Adipose tissue (tissue), 3 donors: ENCODE results near the gene UMAD1. TPM values are rescaled to one million over a fixed set of nuclear protein-coding genes. Genes with fewer than 3 reads are reported as not detected.
A peak's percentile ranks its signal among the peaks of the same experiment; 100 is the strongest.

Experiments
- H3K27ac ChIP-seq: one replicate; pipeline ENCODE4 v1.5.1; 2013; ENCODE audit warnings: low read depth, low read length
- WGBS, 3 donors: extraction: QIAGEN DNeasy Blood & Tissue Kit; methylation state at CpG; one replicate each; pipeline ENCODE4 v1.1.7; 2013; 5-methylcytosine and 5-hydroxymethylcytosine counted together
- polyA plus RNA-seq, 3 donors: library from polyadenylated mRNA; stranded (reverse); fragments of 200-250 nt; gene quantifications; one replicate each; pipeline ENCODE4 v1.2.3, GENCODE V29; 2013
- donor health status: healthy with polysubstance abuse.
- donor health status: Bipolar disorder and iron deficiency.
- donor health status: healthy.

Gene UMAD1
- 10 to 100 TPM; 10.2 to 17.9 (median 10.9) TPM for polyA plus RNA-seq

DNA sequence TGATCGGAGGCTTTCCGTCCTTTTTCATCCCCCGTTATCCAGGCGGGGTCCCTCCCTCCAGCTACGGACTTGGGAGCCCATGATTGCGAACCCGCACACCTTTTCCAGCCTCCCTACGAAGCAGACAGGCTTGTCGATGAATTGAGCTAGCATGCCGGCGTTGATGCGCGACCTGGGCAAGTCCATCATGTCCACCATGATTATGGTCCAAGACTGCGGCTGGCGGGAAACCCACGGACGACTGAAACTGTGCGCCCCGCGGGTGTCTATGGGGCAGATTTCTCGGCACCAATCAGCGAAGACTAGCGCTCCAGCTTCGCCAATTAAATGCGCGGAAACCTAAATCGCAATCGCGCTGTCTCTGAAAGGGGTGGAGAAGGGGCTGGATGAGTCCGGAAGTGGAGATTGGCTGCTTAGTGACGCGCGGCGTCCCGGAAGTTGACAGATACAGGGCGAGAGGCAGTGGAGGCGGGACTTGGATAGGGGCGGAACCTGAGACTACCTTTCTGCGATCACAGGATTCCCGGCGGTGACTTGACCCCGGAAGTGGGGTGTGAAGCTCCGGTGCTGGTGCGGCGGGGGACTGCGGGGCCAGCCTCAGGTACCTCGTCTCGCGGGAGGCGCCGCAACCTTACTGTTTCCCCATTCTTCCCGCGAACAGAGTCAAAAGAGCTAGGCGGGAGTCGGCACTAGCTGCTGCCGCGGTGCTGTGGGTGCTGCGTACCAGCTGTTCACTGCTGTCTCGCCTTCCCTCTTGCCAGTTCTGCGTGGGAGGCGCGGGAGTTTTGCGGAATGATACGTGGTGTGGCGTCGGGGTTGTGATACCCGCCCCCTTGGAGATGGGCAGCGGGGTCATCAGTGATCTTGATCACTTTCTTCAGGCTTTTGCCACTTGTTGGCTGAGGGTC is at the start of gene UMAD1:
UMAD1 (plus strand) TSS at position 532 of the 908 bp plus-strand sequence. CDS start 32,620 bp downstream, outside the sequence.
- 0 to 1% (median 0%) methylated on average over 61 to 68 of the region's 68 CpGs for WGBS, 3 donors
- H3K27ac ChIP-seq: peak within 1 kb of the TSS; percentile 73

DNA sequence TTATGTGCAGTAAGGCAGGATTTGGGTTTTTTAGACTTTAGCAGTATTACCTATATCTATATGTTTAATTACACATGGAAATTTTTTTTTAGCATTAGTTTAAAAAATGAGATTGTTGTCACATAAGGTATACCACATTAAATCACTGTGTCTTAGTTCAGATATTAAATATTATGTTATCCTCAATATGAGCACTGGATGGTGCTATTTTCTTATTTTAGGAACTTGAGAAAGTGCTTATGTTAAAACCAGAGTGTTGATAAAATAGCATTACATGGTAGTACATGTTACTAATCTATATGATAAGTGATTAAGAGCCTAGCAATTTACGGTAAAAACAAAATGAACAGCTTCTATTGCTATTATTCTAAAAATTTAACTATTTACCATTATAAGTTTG is 45.1 kb upstream of the UMAD1 start:
- no peak overlapping the region for H3K27ac ChIP-seq
- WGBS, 3 donors: 70 to 89% (median 89%) methylated on average over 1 of the region's 1 CpG

DNA sequence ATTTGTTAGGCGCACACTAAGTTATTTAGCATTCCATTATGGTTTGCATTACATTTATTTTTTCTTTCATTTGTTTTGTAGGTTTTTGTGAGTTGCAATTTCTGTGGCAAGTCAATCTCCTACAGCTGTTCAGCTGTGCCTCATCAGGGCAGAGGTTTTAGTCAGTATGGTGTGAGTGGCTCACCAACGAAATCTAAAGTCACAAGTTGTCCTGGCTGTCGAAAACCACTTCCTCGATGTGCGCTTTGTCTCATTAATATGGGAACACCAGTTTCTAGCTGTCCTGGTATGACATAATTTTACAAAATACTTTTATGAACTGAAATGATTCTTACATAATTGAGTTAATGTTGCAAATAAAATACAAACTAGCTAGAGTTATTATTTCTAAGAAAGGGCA is 44.4 kb upstream of the UMAD1 start:
- no peak overlapping the region for H3K27ac ChIP-seq
- WGBS, 3 donors: 64 to 96% (median 76%) methylated on average over 5 of the region's 5 CpGs

DNA sequence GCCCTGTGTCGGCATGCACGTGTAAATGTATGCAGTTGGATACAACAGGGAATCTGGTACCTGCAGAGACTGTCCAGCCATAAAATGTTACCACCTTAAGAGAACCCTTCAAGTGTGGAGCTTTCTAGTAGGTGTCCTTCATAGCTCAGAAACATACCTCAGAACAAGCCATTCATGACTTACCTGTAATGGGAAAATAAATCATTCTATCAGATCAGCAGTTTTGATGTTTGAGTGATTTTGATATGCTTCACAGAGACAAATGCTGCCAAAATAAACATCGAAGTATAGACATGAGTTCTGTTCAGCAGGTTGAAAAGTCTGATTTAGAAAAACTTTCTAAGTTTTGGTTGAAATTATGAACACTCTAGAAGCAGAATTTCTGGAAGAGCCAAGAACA is 33.5 kb upstream of the UMAD1 start:
- H3K27ac ChIP-seq: no peak overlapping the region
- 57 to 77% (median 60%) methylated on average over 3 of the region's 3 CpGs for WGBS, 3 donors

DNA sequence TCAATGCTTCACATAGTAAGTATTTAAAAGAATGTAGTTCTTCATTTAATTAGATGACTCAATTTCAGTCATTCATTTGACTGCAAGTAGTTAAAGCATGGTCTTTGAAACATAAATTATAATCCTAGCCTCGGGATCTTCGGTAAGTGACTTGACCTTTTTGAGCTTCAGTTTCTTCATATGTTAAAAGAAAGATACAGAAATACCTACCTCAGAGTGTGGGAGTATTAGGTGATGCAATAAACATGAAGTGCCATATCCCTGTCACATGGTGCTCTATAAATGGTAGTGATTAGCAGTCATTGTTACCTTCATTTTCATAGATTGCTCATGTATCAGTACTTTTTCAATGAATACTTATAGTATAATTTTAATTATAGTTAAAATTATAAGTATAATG is 31.2 kb upstream of the UMAD1 start:
- 87 to 91% (median 89%) methylated on average over 2 of the region's 2 CpGs for WGBS, 3 donors
- H3K27ac ChIP-seq: no peak overlapping the region

DNA sequence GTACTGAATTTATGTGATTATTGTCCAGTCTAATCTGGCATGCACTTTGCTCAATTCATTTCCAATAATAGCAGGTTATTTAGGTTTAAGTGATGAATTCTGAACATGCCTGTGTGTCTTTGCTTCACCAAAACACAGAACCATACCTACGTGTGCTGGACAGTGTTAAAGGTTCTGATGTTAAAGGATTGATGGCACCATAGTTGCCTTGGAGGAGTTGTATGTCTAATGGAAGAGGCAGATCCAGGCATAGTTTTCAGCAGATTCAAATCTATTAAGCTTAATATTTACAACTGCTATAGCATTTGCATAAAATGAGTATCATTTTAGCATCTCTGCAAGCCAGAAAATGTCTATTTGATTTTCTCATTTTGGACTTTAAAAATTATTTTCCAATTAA is 28.0 kb upstream of the UMAD1 start:
- 79 to 94% (median 88%) methylated on average over 1 of the region's 1 CpG for WGBS, 3 donors

DNA sequence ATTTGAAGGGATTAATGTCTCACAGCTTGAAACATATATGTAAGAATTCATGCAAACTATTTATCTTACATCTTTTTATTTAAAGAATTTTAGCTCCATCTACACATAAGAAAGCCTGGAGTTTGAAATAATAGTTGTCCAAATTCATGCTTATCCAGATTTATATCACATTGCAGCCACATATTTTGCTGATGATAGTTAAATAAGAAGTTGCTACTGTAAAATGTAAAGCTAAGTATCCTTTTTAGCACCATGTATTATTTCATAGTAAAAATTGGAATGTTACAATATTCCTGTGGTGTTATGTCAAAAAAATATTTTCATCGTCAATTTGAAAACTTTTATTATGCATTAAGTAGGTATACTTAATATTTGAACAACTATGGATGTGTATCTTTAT is 27.3 kb upstream of the UMAD1 start:
- 95 to 96% (median 95%) methylated on average over 1 of the region's 1 CpG for WGBS, 3 donors
- H3K27ac ChIP-seq: no peak overlapping the region

More for the DNA sequence above, 28.0 kb upstream of the UMAD1 start:
- no peak overlapping the region for H3K27ac ChIP-seq

DNA sequence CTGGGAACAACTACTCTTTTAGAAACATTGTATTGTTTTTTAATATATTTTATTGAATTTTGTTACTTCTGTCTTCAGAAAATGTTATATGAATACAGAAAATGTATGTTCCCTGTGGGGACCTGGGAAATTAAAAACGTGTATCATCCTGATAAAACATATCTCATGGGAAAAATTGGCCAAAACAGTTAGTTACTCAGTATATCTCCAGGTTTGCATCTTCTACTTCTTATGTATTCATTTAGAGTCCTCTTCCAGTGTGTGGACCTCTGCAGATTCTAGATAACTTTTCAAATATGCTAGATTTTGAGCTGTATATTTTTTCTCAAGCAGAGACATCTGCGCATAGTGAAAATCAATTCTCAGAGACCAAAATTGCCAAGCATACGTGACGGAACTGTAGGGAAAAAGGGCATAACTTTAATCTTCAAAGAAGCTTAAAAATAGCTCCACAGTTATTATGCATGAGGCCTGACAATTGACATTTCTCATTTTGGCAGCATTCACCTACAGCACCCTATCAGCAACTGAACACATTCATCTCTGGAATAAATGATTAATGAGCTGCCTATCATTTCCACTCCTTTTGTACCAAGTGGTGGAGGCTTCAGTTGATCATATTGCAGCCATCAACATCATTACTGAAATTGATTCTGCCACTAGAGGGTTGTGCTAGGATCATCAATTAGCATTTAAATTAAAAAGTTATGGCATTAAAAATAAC is 26.4 kb upstream of the UMAD1 start:
- WGBS, 3 donors: 64 to 83% (median 82%) methylated on average over 4 of the region's 4 CpGs
- H3K27ac ChIP-seq: no peak overlapping the region

DNA sequence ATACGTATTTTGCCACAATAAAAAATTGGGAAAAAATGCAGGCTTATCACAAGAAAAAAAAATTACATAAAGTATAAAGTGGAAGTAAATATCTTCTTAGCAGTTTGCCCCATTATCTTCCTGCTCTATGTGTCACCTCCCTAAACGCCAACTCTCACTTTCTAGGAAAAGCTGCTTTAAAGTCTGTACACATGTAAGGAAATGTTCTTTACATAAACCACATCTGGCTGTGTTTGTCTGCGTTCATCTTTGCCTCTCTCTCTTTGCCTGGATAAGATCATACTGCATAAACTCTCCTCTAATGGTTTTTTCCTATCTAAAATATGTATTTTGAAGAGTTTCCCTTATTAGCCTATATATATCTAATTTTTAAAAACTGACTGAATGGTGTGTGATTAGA is 23.0 kb upstream of the UMAD1 start:
- no peak overlapping the region for H3K27ac ChIP-seq
- WGBS, 3 donors: 73 to 80% (median 77%) methylated on average over 3 of the region's 3 CpGs

DNA sequence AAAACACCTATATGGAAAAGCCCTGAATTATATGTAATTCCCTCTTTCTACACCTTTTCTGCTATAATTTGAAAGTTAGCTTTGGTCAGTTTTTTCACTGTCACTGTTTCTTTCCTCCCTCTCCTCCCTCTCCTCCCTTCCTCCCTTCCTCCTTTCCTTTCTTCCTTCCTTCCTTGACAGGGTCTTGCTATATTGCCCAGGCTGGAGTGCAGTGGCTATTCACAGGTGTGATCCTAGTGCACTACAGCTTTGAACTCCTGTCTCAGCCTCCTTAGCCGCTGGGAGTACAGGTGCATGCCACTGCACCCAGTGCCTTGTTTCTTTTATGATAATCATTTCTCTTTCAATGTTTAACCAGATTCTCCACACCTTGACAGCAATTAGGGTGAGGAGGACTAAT is 22.1 kb upstream of the UMAD1 start:
- 62 to 95% (median 79%) methylated on average over 1 of the region's 1 CpG for WGBS, 3 donors
- H3K27ac ChIP-seq: no peak overlapping the region

DNA sequence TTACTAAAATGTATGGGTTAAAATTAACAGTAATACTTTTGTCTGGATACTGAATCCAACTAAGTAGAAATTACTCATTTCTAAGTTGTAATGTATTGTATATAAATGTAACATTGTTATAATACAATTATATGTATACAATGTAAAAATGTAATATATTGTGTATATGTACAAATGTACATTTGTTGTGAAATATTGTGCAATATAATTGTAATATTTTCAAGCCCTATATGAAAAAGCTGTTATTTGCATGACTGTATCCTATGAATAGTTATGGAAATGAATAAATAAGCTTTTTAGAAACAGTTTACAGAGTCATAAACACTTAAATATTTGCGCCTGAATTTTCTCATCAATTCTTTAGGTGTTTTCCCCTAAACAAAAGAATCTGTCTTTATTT is 20.3 kb upstream of the UMAD1 start:
- H3K27ac ChIP-seq: no peak overlapping the region
- 92 to 94% (median 93%) methylated on average over 1 of the region's 1 CpG for whole genome bisulfite sequencing, 3 donors

DNA sequence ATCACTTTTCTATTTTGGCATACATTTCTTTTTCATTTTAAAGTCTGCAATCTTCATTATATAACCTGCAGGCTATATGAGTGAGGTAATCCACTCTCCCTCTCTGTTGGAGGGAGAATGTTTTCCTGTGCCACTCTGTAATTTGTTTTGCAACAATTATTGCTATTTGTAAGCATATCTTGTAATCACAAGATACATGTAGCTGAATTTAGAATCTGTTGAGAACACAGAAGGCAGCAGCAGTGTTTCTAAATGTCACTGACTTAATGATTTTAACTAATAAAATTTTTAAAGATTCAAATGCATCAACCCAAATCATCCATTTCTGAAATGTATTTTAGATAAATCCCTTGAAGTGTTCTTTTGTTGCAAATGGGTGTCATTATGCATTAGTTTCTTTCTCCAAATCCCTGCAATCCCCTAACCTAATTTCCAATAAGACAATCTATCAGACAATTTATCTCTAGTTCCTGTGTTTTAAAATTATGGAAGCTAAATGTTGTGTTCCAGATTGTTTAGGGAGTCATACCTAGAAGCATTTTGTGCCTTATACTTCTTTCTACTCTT is 19.8 kb upstream of the UMAD1 start:
- H3K27ac ChIP-seq: no peak overlapping the region

DNA sequence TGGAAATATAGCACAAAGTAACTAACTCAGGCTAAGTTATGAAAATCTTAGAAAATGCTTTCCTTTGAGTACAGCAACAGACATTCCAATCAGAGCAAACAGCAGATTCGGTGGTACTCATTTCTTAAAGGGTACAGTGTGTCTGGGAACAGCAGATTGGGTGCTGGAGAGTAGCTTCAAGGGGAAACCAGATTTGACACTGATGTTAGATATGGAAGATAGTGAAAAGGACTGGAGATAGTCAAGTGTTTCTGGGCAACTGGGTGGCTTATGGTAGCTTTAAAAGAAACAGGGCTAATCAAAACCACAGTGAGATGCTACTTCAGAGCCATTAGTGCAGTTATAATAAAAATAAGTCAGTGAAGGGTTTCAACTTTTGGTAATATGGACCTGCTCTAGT is 12.1 kb upstream of the UMAD1 start:
- no peak overlapping the region for H3K27ac ChIP-seq
- WGBS, 3 donors: 74 to 90% (median 84%) methylated on average over 1 of the region's 1 CpG

DNA sequence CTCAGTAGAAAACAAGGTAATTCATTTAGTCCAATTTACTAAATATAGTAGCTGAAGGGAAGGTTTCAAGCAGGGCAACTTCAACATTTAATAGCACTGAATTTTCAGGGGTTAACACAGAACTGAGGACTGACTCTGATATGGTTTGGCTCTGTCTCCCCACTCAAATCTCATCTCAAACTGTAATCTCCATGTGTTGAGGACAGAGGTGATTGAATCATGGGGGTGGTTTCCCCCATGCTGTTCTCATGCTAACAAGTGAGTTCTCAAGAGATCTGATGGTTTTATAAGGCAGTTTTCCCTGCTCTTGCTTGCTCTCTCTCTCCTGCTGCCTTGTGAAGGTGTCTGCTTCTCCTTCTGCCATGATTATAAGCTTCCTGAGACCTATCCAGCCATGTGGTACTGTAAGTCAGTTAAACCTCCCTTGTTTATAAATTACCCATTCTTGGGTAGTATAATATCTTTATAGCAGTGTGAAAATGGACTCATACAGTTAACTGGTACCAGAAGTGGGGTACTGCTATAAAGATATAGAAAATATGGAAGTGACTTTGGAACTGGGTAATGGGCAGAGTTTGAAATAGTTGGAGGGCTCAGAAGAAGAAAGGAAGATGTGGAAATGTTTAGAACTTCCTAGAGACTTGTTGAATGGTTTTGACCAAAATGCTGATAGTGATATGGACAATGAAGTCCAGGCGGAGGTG is 9.8 kb upstream of the UMAD1 start:
- no peak overlapping the region for H3K27ac ChIP-seq
- 100% methylated on average over 1 of the region's 1 CpG for WGBS, 3 donors

DNA sequence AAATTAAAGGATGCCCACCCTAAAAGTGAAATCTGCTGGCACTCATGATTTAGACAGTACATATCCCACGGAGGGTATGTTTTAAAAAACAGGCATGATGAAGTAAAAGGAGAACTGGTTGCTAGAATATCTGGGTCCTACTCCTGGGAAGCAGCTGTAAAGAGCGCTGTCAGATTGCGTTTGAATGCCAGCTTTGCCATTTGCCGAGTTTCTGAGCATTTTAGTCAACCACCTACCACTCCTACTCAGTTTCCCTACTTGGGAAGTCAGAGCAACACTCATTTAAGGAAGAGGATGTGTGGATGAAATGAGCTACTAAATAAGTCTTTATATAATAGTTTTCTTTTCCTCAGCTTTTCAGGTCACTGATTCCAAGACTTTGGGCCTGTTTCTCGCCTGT is 1.1 kb upstream of the UMAD1 start:
- 16 to 19% (median 18%) methylated on average over 5 of the region's 5 CpGs for WGBS, 3 donors
- H3K27ac ChIP-seq: no peak overlapping the region

DNA sequence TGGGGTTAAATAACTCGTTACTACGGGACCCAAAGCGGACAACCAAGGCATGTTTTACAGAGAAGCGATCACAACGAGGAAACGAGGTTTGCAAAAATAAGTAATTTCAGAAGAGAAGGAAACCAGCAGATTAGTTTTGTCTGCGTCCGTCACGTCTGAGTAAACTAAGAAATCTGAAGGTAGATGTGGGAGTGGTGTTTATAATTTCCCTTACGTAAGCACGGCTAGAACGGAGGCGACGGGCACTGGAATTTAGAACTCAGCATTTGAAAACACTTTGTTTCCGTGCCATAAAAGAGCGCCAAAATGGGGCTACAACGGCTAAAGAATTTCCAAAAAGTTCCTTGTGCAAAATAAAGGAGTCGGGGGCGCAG is 718 bp upstream of the UMAD1 start:
- WGBS, 3 donors: 0 to 1% (median 0%) methylated on average over 19 of the region's 19 CpGs
- no peak overlapping the region for H3K27ac ChIP-seq

DNA sequence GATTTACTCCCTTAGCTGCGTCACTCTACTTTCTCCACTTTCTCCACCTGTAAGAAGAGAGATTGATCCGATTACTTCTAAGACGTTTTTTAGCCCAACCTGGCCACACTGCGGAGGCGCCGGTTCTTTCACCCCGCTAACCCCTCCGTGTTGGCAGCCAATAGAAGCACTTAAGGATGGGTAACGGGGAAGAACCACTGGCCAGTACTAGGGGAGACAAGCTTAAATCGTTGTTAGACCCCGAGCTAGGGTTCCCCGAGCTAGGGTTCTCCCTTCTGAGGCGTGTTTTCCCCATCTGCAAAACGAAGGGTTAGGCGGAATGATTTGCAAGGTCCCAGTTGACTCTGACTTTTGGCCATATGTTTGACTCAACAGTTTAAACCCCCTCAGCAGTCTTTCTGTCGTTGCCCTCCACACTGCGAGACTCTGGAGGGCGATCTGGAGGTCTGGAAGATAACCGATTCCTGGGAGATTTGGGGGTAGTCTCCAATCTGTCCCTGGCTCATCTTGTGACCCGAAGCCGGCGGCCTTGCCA is 644 bp downstream of the UMAD1 start:
- WGBS, 3 donors: 3 to 7% (median 6%) methylated on average over 22 of the region's 22 CpGs

DNA sequence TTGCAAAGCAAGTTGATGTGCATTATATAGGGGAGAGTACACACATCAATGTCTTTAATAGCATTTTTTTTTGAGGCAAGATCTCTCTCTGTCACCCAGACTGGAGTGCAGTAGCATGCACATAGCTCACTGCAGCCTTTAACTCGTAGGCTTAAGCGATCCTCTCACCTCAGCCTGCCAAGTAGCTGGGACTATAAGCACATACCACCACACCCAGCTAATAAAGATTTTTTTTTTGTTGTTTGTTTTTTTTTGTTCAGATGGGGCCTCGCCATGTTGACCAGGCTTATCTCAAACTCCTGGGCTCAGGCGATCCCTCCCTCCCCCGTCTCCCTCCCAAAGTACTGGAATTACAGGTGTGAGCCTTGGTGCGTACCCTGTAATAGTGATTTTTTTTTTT is 1.5 kb downstream of the UMAD1 start:
- H3K27ac ChIP-seq: no peak overlapping the region
- 34 to 89% (median 87%) methylated on average over 6 of the region's 6 CpGs for WGBS, 3 donors

More for the DNA sequence above, 644 bp downstream of the UMAD1 start:
- H3K27ac ChIP-seq: no peak overlapping the region
